H9 (cell line): ENCODE results near the gene DLG5. TPM values are rescaled to one million over a fixed set of nuclear protein-coding genes. Genes with fewer than 3 reads are reported as not detected.

Source experiments
- DNase-seq: peaks from one replicate; pipeline ENCODE4 v3.0.0-alpha.2; 2017
- H2AFZ ChIP-seq: one replicate; pipeline ENCODE4 v1.6.1; 2013; ENCODE audit warnings: mild to moderate bottlenecking, low read length, control low read depth, moderate library complexity
- H2AK5ac ChIP-seq: 2 replicates; pipeline ENCODE4 v1.6.1; 2013; ENCODE audit warnings: low read length, control low read depth, mixed read lengths; ENCODE audit not compliant: insufficient read length
- H2BK120ac ChIP-seq: one replicate; pipeline ENCODE4 v1.6.1; 2013; ENCODE audit warnings: low read depth, mild to moderate bottlenecking, low read length, control low read depth, inconsistent platforms; ENCODE audit not compliant: poor library complexity, severe bottlenecking
- H2BK12ac ChIP-seq: 2 replicates; pipeline ENCODE4 v1.6.1; 2013; ENCODE audit warnings: low read length, control low read depth, mixed read lengths, low read depth; ENCODE audit not compliant: insufficient read length
- H2BK15ac ChIP-seq: 2 replicates; pipeline ENCODE4 v1.6.1; 2013; ENCODE audit warnings: low read depth, low read length, control low read depth
- H2BK20ac ChIP-seq: one replicate; pipeline ENCODE4 v1.6.1; 2013; ENCODE audit warnings: low read depth, mild to moderate bottlenecking, low read length, control low read depth, inconsistent platforms; ENCODE audit not compliant: poor library complexity, severe bottlenecking
- H2BK5ac ChIP-seq: 2 replicates; pipeline ENCODE4 v1.6.1; 2013; ENCODE audit warnings: low read length, control low read depth, mixed read lengths; ENCODE audit not compliant: insufficient read length
- H3K14ac ChIP-seq: 2 replicates; pipeline ENCODE4 v1.6.1; 2013; ENCODE audit warnings: low read length, control low read depth; ENCODE audit not compliant: insufficient read depth
- H3K18ac ChIP-seq: 2 replicates; pipeline ENCODE4 v1.6.1; 2013; ENCODE audit warnings: low read depth, mild to moderate bottlenecking, mixed read lengths, low read length, control low read depth; ENCODE audit not compliant: insufficient read length
- H3K23ac ChIP-seq: 2 replicates; pipeline ENCODE4 v1.6.1; 2013; ENCODE audit warnings: low read length, control low read depth, mixed read lengths, low read depth; ENCODE audit not compliant: insufficient read length
- H3K23me2 ChIP-seq: 2 replicates; pipeline ENCODE4 v1.6.1; 2013; ENCODE audit warnings: low read depth, mild to moderate bottlenecking, mixed read lengths, low read length, control low read depth; ENCODE audit not compliant: insufficient read length, poor library complexity, severe bottlenecking
- H3K27ac ChIP-seq: 2 replicates; pipeline ENCODE4 v1.5.1; 2013; ENCODE audit warnings: low read length, control low read depth, mixed read lengths, low read depth; ENCODE audit not compliant: insufficient read length
- H3K27me3 ChIP-seq: 2 replicates; pipeline ENCODE4 v1.6.1; 2013; ENCODE audit warnings: low read length, control low read depth, inconsistent platforms; ENCODE audit not compliant: insufficient read depth
- H3K4ac ChIP-seq: 2 replicates; pipeline ENCODE4 v1.6.1; 2013; ENCODE audit warnings: low read depth, mild to moderate bottlenecking, control low read depth, inconsistent platforms, low read length, moderate library complexity
- H3K4me1 ChIP-seq: 2 replicates; pipeline ENCODE4 v1.6.1; 2013; ENCODE audit warnings: low read length, control low read depth, inconsistent platforms; ENCODE audit not compliant: insufficient read depth
- H3K4me2 ChIP-seq: 2 replicates; pipeline ENCODE4 v1.6.1; 2013; ENCODE audit warnings: low read length, control low read depth, mixed read lengths; ENCODE audit not compliant: insufficient read length, insufficient read depth
- H3K56ac ChIP-seq: 2 replicates; pipeline ENCODE4 v1.6.1; 2013; ENCODE audit warnings: low read depth, mild to moderate bottlenecking, mixed read lengths, low read length, control low read depth; ENCODE audit not compliant: insufficient read length
- H3K79me1 ChIP-seq: 2 replicates; pipeline ENCODE4 v1.6.1; 2013; ENCODE audit warnings: low read depth, mild to moderate bottlenecking, moderate library complexity, low read length, control low read depth, inconsistent platforms; ENCODE audit not compliant: insufficient read depth, poor library complexity, severe bottlenecking
- H3K79me2 ChIP-seq: 2 replicates; pipeline ENCODE4 v1.6.1; 2013; ENCODE audit warnings: low read length, control low read depth, inconsistent platforms; ENCODE audit not compliant: insufficient read depth
- H3K9ac ChIP-seq: 2 replicates; pipeline ENCODE4 v1.6.1; 2013; ENCODE audit warnings: low read length, control low read depth, mixed read lengths; ENCODE audit not compliant: insufficient read length; ENCODE audit errors: extremely low read depth
- H3K9me3 ChIP-seq: one replicate; pipeline ENCODE4 v1.6.1; 2013; ENCODE audit warnings: low read depth, low read length, inconsistent platforms; ENCODE audit not compliant: control insufficient read depth
- H3T11ph ChIP-seq: one replicate; pipeline ENCODE4 v1.6.1; 2013; ENCODE audit warnings: mild to moderate bottlenecking, low read length, control low read depth, inconsistent platforms
- H4K20me1 ChIP-seq: one replicate; pipeline ENCODE4 v1.6.1; 2013; ENCODE audit not compliant: control insufficient read depth, insufficient read length, insufficient read depth
- H4K5ac ChIP-seq: 2 replicates; pipeline ENCODE4 v1.6.1; 2013; ENCODE audit warnings: low read depth, mild to moderate bottlenecking, mixed read lengths, low read length, control low read depth; ENCODE audit not compliant: insufficient read length
- H4K8ac ChIP-seq: replicated peaks from 2 replicates; pipeline ENCODE4 v1.6.1; 2013; ENCODE audit warnings: low read length, control low read depth, mixed read lengths, low read depth; ENCODE audit not compliant: insufficient read length
- H4K91ac ChIP-seq: 2 replicates; pipeline ENCODE4 v1.6.1; 2013; ENCODE audit warnings: low read depth, mild to moderate bottlenecking, moderate library complexity, mixed read lengths, low read length, control low read depth; ENCODE audit not compliant: insufficient read length
- H3K27ac Mint-ChIP-seq, 3 experiments: 2 replicates in 2 of 3; 3 replicates in 1 of 3; pipeline ENCODE4 v1.8.0; 2020 to 2021; ENCODE audit warnings: mixed read lengths in 3 of 3, mild to moderate bottlenecking in 1 of 3, moderate library complexity in 1 of 3
- H3K27me3 Mint-ChIP-seq: 2 replicates; pipeline ENCODE4 v1.8.0; 2021; ENCODE audit warnings: low read depth, mild to moderate bottlenecking, moderate library complexity, mixed read lengths
- H3K36me3 Mint-ChIP-seq, 3 experiments: 2 replicates in 2 of 3; 3 replicates in 1 of 3; pipeline ENCODE4 v1.8.0; 2020 to 2021; ENCODE audit warnings: low read depth in 3 of 3, mixed read lengths in 3 of 3; ENCODE audit not compliant: insufficient read depth in 1 of 3
- H3K4me1 Mint-ChIP-seq, 2 experiments: 2 replicates each; pipeline ENCODE4 v1.8.0; 2020; ENCODE audit warnings: mixed read lengths in 2 of 2
- H3K4me3 Mint-ChIP-seq, 2 experiments: 2 replicates in 1 of 2; 3 replicates in 1 of 2; pipeline ENCODE4 v1.8.0; 2020 to 2021; ENCODE audit warnings: mild to moderate bottlenecking in 2 of 2, mixed read lengths in 2 of 2, moderate library complexity in 1 of 2
- H3K9me3 Mint-ChIP-seq, 2 experiments: 2 replicates in 1 of 2; 3 replicates in 1 of 2; pipeline ENCODE4 v1.8.0; 2020; ENCODE audit warnings: mild to moderate bottlenecking in 2 of 2, mixed read lengths in 2 of 2, moderate library complexity in 1 of 2
- WGBS: extraction: QIAGEN DNeasy Blood & Tissue Kit; methylation state at CpG from one replicate; pipeline ENCODE4 v1.1.7; 2013; ENCODE audit warnings: missing lambda C conversion rate, low lambda C conversion rate, mixed read lengths; ENCODE audit not compliant: insufficient read length; ENCODE audit errors: extremely low coverage; 5-methylcytosine and 5-hydroxymethylcytosine counted together
- total RNA-seq: library from RNA; stranded (reverse); gene quantifications from 2 replicates; pipeline ENCODE4 v1.2.1, GENCODE V29; 2021
- TF ChIP-seq, protein P1 (sequence below): fragments of 200-600 bp; sonication (generic); conservative IDR thresholded peaks from 3 replicates; pipeline ENCODE4 v1.8.0; 2021; ENCODE audit warnings: antibody characterized with exemption, mild to moderate bottlenecking

DLG5 gene
- total RNA-seq, 1 experiment from 2014 or later: 67.4 TPM

GRCh38 chr10:77866598-77866997, 60.0 kb downstream of the DLG5 start:
- H3K27ac ChIP-seq: no peak overlapping the region

More at GRCh38 chr10:77866598-77866997, 60.0 kb downstream of the DLG5 start:
- H3K27me3 Mint-ChIP-seq: no peaks in the 10 kb centered on the region
- Histone ChIP-seq H2BK5ac (no peak overlapping the region), H2AK5ac (no peak overlapping the region), H3T11ph (no peak overlapping the region), H3K9me3 (no peaks in the 10 kb centered on the region), H2BK15ac (no peak overlapping the region), H4K20me1 (no peaks in the 10 kb centered on the region), H2BK20ac (no peak overlapping the region), H3K23ac (no peak overlapping the region), H3K79me1 (no peaks in the 10 kb centered on the region), H3K56ac (no peak overlapping the region), H3K4ac (no peak overlapping the region), H3K14ac (no peak overlapping the region), H2BK12ac (no peak overlapping the region), H4K5ac (no peak overlapping the region), H3K27me3 (no peaks in the 10 kb centered on the region), H3K9ac (no peak overlapping the region), H3K23me2 (no peaks in the 10 kb centered on the region), H3K79me2 (no peaks in the 10 kb centered on the region; the same call in 1 of the 2 replicates), H2BK120ac (no peak overlapping the region), H3K4me1 (peaks cover 6% of the 10 kb centered on the region; the same call in 1 of the 2 replicates), H3K18ac (no peak overlapping the region), H2AFZ (no peak overlapping the region), H4K8ac (no peak overlapping the region), H3K4me2 (no peak overlapping the region), H4K91ac (no peak overlapping the region)
- DNase-seq: no peak
- peak overlapping the region in 1 of 3 experiments; percentile 76; a peak in 2 of 7 replicates for H3K27ac Mint-ChIP-seq
- peaks cover 4 to 60% (median 16%) of the 10 kb centered on the region in 3 experiments for H3K36me3 Mint-ChIP-seq
- no CpG with 5 or more reads among the region's 3 CpGs for WGBS
- peaks cover 55 to 63% of the 10 kb centered on the region in 2 experiments for H3K4me1 Mint-ChIP-seq
- TF ChIP-seq, protein P1, sequence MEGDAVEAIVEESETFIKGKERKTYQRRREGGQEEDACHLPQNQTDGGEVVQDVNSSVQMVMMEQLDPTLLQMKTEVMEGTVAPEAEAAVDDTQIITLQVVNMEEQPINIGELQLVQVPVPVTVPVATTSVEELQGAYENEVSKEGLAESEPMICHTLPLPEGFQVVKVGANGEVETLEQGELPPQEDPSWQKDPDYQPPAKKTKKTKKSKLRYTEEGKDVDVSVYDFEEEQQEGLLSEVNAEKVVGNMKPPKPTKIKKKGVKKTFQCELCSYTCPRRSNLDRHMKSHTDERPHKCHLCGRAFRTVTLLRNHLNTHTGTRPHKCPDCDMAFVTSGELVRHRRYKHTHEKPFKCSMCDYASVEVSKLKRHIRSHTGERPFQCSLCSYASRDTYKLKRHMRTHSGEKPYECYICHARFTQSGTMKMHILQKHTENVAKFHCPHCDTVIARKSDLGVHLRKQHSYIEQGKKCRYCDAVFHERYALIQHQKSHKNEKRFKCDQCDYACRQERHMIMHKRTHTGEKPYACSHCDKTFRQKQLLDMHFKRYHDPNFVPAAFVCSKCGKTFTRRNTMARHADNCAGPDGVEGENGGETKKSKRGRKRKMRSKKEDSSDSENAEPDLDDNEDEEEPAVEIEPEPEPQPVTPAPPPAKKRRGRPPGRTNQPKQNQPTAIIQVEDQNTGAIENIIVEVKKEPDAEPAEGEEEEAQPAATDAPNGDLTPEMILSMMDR: no peak
- H3K4me3 Mint-ChIP-seq: no peak overlapping the region
- H3K9me3 Mint-ChIP-seq: no peaks in the 10 kb centered on the region
